GM18873 (cell line): ENCODE results near the gene TBCA.
"Not testable (repeated sequence)": the region's sequence is repeated elsewhere in the genome, so short reads cannot be mapped to it uniquely, and the experiment has no call there.

ENCODE experiments used
- ATAC-seq: cut with Tn5 transposase; IDR thresholded peaks from one replicate; pipeline ENCODE4 v1.9.1; 2021; ENCODE audit warnings: mild to moderate bottlenecking, moderate library complexity, moderate number of reproducible peaks; ENCODE audit not compliant: unreplicated experiment, low FRiP score

The TBCA gene

DNA sequence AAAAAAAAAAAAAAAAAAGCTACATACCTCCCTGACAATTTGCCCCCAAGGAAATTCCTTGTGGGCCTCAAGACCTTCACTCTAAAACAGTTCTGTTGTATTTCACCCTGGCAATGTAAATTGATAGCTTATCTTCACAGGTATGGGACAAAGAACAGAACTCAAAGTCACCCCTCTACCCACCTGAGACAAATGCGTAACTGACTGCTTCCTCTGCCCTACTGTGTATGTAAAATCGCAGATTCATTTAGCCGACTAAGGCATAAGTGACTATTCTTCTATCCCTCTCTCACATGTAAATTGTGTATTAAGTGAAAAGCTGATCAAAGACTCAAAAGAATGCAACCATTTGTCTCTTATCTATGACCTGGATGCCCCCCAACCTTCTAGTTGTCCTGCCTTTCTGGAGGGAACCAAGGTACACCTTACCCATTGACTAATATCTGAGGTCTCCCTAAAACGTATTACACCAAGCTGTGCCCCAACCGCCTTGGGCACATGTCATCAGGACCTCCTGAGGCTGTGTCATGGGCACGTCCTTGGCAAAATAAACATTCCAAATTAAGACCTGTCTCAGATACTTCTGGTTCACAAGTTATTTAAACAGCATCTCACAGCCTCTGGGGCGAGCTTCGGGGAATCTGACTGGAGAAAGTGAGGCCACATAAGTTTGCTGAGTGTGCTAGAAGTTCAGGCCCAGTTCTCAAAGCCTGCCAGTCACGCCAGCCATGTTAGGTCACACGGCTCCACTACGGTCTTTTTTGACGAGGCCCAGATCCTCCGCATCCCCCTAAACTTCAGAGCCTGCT, 954 bp downstream of the TBCA start:
- peak; percentile 2 for ATAC-seq

DNA sequence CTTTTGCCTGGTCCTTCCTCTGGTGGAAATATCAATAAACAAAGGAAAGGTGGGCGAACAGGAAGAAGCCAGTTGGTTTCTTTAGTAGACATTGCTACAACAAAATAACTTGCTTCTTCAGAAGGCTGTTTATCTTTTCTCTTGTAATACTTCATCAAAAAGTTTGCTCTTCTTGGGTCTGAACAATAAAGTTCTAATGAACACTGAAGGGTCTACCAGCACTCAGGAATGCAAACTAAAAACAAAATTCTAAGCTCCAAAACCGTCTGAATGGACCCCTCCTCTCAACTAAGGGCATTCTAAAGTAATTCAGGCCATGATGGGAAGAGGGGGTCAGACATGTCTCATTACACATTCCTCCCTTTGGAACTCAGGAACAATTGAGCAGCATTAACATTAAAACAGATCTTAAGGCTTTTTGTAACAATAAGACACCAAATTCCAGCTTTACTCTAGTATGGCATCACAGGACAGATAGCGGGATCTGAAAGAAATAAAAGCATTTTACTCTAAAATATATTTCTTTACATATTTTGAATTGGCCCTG, 2.3 kb downstream of the TBCA start:
- no peak for ATAC-seq

DNA sequence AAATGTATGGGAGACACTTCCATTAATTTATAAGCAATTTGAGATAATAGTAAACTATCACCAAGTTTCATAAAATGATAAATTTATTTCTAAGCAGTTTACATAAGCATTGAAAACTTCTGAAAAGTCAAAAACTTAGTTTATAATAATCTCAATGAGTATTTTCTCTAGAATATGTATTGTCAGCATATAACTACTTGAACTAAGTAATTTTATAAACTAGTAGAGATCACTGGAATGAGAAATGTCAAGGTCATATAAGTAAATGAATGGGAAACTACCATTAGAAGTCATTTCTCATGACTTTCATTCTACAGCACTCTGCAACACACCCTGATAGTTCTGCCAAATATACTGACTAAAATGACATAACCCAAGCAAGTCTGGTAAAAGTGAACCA, 3.4 kb downstream of the TBCA start:
- no peak for ATAC-seq

DNA sequence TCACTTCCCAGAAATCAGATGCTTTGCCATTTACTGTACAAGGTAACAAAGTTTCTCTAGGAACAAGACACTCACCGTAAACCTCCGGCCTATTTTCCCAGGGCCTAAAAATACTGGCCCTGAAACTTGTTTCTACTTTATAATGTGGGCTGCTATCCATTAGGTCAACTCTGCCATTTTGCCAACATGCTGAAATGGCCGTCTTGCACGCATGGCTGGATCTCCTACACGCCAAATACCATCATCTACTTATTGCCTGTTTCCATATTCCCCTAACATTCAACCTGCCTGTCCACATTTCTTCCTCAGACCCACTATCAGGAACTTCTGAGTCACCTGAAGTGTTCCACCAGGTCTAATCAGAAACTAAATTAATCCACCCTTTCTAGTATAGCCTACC, 4.7 kb downstream of the TBCA start:
- ATAC-seq, result no peak

DNA sequence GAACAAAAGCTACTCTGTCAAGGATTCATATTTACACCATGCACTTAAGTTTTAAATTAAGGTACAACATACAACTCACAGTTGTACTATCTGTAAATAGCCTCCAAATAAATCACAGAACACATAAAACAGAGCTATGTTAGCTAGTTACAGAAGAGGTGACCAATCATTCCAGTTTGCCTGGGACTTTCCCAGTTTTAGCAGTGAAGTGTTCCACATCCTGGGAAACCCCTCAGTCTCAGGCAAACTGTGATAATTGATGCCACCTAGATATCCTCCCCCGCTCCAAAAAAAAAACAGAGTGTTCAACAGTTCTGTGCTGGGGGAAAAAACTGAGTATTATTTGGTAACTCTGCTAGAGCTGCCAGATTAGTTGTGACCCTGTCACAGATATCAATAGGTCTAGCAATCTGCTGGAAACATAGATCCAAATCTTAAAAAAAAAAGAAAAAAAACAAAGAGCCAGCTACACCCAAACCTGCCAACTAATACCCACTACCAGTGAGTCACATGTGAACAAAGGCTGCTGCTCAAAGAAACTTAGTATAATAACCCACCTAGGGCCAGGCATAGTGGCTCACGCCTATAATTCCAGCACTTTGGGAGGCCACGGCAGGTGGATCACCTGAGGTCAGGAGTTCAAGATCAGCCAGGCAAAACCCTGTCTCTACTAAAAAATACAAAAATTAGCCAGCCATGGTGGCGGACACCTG, 5.7 kb downstream of the TBCA start:
- no peak for ATAC-seq

DNA sequence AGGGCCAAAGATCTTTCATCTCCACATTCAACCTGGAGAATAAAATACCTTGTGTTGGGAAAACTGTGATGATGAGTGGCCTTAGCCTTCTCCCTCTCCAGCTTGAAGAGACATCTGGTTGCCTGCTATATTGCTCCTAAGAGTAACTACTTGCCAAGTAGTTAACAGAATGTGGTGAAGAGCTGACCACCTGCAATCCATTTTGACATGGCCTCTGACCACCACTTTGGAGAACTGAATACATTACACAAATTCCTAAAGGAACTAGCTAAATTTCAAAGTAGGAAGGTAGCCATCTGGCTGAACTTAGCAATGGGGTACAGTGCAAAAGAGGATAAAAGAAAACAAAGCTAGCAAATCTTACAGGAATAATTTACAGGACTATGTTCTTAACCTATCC, 7.2 kb downstream of the TBCA start:
- ATAC-seq, result no peak

DNA sequence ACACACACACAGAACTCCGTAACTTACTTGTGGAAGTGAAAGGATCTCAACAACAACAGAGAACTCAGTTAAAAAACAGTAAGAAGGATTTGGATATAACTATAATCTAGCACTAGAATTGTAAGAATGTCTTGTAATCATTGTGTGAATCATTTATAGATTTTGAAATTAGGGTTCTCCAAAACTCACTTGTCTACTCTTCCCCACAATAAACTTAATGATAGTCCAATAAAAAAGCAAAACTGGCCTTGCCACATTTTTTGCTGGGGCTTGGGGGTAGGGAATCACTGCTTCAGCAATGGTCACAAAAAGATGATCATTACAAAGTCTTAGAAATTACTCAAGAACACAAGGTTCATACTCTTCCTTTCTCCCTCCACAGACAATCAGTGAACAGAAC, 8.8 kb downstream of the TBCA start:
- no peak for ATAC-seq

DNA sequence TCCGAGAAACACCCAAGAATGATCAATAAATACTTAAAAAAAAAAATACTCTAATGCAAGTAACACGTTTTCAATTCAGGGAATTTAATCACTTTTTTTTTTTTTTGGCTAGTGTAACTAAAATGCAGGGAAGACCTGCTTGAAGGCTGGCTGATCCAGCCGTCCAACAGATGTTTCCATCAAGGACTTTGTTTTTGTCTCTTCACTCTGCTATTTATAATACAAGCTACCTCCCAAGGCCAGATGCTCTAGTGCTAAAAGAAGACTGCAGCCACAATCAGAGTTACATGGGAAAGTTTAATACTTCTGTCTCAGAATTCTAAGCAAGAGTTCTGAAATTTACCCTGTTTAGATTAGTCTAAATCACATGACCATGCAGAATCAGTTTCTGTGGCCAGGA, 14.5 kb downstream of the TBCA start:
- no peak for ATAC-seq

DNA sequence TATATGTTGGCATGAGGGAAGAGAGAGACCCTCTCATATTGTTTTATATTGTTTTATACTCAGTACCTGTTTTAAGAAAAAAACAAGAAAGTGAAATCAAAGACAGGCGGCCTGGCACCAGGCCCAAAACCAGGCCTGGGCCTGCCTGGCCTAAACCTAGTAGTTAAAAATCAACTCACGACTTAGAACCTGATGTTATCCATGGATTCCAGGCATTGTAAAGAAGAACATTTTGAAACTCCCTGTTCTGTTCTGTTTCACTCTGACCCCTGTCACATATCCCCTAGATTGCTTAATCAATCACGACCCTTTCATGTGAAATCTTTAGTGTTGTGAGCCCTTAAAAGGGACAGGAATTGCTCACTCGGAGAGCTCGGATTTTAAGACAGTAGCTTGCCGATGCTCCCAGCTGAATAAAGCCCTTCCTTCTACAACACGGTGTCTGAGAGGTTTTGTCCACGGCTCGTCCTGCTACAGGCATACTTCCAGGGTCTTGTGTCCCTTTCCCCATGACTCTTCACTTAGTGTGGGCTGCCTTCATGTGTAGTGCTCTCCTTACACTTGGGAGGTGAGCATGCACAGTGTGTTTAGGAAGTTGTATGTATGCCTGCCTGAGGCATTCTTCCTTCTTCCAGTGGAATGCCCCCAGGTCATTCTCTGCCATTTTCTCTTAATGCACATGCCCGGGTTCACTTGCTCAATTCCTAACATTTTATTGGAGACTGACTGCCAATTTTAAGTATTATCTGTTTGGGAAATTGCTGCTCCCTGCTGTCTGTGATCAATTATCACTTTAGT, 17.8 kb downstream of the TBCA start:
- no peak for ATAC-seq

DNA sequence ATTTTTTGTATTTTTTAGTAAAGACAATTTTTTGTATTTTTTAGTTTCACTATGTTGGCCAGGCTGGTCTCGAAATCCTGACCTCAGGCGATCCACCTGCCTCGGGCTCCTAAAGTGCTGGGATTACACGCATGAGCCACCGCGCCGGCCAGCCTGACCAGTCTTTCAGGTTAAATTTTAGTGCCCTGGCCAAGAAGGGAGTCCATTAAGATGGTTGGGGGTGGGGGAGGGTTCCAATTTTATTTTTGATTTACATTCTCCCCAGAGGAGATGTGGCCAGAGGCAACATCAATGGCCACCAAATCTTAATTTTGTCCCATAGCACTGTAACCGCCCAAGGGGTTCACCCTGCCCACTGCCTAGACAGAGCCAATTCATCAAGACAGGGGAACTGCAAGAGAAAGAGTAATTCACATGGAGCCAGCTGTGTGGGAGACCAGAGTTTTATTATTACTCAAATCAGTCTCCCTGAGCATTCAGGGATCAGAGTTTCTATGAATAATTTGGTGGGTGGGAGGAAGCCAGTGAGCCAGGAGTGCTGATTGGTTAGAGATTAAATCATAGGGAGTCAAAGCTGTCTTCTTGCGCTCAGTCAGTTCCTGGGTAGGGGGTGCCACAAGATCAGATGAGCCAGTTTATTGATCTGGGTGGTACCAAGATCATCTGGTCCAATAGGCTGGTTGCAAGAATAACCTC, 24.7 kb downstream of the TBCA start:
- ATAC-seq, result no peak

DNA sequence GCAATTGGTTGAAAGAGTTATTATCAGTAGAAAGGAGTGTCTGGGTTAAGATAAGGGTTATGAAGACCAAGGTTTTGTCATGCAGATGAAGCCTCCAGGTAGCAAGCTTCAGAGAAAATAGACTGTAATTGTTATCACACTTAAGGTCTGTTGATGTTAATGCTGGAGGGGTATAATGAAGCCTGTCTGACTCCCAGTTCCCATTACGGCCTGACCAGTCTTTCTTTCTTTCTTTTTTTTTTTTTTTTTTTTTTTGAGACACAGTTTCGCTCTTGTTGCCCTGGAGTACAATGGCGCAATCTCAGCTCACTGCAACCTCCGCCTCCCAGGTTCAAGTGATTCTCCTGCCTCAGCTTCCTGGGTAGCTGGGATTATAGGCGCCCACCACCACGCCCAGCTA, 25.2 kb downstream of the TBCA start:
- ATAC-seq, result not testable (repeated sequence)

DNA sequence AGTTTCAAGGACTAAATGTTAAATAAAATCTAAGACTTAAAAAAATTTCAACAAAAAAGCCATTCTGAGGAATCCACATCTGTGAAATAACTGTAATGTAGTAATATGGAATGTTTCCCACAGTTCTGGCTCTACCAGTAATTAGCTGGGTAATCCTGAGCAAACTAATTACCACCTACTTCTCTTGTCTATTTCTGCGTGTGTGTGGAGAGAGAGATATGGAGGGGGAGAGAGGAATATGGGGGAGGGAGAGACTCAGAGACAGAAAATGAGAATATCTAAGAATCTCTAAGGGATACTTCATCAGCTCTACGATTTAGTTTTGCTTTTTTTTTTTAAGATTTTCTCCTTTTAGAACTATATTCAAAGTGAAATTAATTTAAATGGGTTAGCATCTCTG, 28.0 kb downstream of the TBCA start:
- ATAC-seq, result no peak

DNA sequence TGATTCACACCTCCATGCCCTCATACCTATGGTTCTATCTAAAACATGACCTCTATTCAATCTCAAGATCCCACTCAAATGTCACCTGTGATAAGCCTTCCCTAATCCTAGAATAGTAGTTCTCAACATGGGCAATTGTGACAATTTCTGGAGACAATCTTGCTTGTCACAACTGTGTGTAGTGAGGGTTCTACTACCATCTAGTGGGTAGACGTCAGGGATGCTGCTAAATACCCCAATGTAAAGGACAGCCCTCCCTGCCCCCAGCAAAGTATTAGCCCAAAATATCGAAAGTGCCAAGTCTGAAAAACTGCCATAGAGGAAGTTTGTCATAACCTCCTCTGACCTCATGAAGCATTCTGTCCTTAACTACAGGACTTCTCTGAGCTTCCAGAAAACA, 32.0 kb downstream of the TBCA start:
- ATAC-seq, result no peak

DNA sequence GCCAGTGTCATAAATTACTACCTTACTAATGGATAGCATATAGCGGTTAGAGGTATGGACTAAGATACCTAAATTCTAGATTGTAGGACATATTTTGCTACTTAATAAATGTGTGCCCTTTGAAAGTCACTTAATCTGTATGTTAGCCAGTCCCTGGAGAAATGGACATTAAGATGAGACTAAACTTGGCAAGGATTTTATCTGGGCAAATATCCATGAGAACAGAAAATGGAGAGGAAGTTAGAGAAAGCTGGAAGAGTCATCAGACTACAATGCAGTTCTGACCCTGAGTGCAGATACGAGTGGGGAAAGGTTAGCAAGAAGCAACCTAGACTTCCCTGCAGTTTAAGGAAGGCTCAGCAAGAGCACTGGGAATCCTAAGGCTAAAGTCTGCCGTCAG, 33.0 kb downstream of the TBCA start:
- no peak for ATAC-seq

DNA sequence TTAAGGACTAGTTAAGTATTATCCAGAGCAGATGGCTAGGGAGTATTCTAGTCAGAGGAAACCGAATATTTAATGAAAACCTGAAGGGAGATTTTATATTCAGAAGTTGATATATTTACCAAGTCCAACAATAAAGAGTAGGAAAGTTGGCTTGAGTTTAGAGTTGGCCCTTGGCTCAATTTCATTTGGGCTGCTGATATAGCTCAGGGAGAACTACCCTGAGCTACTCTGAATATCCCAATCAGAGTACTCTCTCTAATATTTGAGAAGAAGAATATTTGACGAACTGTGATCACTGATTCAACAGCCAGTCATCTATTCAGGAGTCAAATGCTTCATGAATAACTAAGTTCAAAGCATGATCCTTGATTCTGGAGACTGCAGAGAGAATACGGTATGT, 34.5 kb downstream of the TBCA start:
- ATAC-seq, result no peak

DNA sequence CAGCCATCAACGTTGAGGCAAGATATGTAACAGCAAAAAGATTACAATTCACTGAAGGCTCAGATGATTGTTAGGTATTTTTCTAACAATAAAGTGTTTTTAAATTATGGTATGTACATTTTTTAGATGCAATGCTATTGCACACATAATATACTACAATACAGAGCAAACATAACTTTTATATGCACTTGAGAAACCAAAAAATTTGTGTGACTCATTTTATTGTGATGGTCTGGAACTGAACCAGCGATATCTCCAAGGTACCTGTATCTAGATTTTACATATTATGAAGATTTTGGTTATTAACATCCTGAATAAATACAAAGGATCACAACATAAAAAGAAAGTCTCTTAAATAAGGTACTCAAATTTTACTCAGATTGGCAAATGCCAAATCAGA, 41.3 kb downstream of the TBCA start:
- ATAC-seq, result no peak

DNA sequence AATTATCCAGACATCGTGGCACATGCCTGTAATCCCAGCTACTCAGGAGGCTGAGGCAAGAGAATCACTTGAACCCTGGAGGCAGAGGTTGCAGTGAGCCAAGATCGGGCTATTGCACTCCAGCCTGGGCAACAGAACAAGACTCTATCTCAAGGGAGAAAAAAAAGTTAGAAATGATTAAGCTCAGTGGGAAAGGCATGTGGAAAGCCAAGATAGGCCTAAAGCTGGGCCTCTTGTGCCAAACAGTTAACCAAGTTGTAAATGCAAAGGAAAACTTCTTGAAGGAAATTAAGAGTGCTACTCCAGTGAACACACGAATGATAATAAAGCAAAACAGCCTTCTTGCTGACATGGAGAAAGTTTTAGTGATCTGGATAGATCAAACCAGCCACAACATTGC, 43.0 kb downstream of the TBCA start:
- ATAC-seq, result no peak

DNA sequence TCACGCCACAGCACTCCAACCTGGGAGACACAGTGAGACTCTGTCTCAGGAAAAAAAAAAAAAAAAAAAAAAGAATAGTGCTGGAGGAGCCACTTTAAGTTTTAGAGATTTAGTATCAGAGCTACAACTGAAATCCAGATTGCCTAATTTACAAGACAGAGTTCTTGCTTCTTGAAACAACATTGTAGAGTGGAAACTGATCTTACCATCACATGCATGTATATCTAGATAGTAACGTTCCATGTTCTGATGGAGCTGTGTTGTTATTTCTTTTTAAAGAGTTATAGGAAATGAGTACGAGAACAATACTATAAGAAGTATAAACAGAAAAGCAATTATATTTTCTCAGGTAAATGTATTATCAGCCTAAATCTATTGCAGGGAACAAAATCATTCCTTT, 48.9 kb downstream of the TBCA start:
- ATAC-seq, result no peak

DNA sequence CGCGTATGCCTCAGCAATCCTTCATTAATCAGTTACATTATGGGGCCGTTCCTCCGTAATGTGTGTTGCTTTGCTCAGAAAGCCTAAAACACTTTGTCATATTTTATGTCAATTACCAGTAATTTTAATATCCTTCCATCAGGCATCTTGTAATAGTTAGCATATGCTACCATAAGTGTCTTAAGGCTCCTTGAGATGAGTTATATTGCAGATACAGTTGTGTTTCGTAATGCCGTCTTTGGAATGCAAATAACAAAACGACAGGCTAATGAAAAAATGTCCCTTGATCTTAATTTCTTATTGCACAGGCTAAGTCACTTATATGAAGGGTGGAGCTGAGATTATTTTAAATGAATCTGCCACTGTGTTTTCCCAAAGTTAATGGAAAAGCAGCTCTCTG, 50.5 kb downstream of the TBCA start:
- ATAC-seq, result no peak

DNA sequence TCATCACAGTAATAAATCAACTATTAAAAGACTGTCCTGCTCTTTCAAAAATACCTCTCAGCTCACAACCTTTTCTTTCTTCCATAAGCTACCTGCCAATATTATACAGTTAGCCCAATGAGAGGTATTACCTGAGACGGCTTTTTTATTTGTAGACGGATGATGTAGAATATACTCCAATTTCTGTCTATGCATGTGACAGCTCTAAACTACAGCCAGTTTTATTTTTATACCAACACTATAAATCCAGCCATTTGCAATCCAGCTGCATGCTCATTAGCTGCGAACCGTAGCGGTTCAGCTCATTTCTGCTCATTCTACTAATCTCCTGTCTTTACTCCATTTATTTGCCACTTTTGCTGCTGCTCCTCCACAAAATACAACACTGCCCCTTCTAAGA, 51.2 kb downstream of the TBCA start:
- ATAC-seq, result no peak
